H9 (cell line): ENCODE measurements around the gene IL15. TPM values are rescaled to one million over a fixed set of nuclear protein-coding genes. Genes with fewer than 3 reads are reported as not detected.
"Not testable (repeated sequence)": the region's sequence is repeated elsewhere in the genome, so short reads cannot be mapped to it uniquely, and the experiment has no call there.

Experiments
- DNase-seq: peaks from one replicate; pipeline ENCODE4 v3.0.0-alpha.2; 2017
- H2AFZ ChIP-seq: one replicate; pipeline ENCODE4 v1.6.1; 2013; ENCODE audit warnings: mild to moderate bottlenecking, low read length, control low read depth, moderate library complexity
- H2AK5ac ChIP-seq: 2 replicates; pipeline ENCODE4 v1.6.1; 2013; ENCODE audit warnings: low read length, control low read depth, mixed read lengths; ENCODE audit not compliant: insufficient read length
- H2BK120ac ChIP-seq: one replicate; pipeline ENCODE4 v1.6.1; 2013; ENCODE audit warnings: low read depth, mild to moderate bottlenecking, low read length, control low read depth, inconsistent platforms; ENCODE audit not compliant: poor library complexity, severe bottlenecking
- H2BK12ac ChIP-seq: 2 replicates; pipeline ENCODE4 v1.6.1; 2013; ENCODE audit warnings: low read length, control low read depth, mixed read lengths, low read depth; ENCODE audit not compliant: insufficient read length
- H2BK15ac ChIP-seq: 2 replicates; pipeline ENCODE4 v1.6.1; 2013; ENCODE audit warnings: low read depth, low read length, control low read depth
- H2BK20ac ChIP-seq: one replicate; pipeline ENCODE4 v1.6.1; 2013; ENCODE audit warnings: low read depth, mild to moderate bottlenecking, low read length, control low read depth, inconsistent platforms; ENCODE audit not compliant: poor library complexity, severe bottlenecking
- H2BK5ac ChIP-seq: 2 replicates; pipeline ENCODE4 v1.6.1; 2013; ENCODE audit warnings: low read length, control low read depth, mixed read lengths; ENCODE audit not compliant: insufficient read length
- H3K14ac ChIP-seq: 2 replicates; pipeline ENCODE4 v1.6.1; 2013; ENCODE audit warnings: low read length, control low read depth; ENCODE audit not compliant: insufficient read depth
- H3K18ac ChIP-seq: 2 replicates; pipeline ENCODE4 v1.6.1; 2013; ENCODE audit warnings: low read depth, mild to moderate bottlenecking, mixed read lengths, low read length, control low read depth; ENCODE audit not compliant: insufficient read length
- H3K23ac ChIP-seq: 2 replicates; pipeline ENCODE4 v1.6.1; 2013; ENCODE audit warnings: low read length, control low read depth, mixed read lengths, low read depth; ENCODE audit not compliant: insufficient read length
- H3K23me2 ChIP-seq: 2 replicates; pipeline ENCODE4 v1.6.1; 2013; ENCODE audit warnings: low read depth, mild to moderate bottlenecking, mixed read lengths, low read length, control low read depth; ENCODE audit not compliant: insufficient read length, poor library complexity, severe bottlenecking
- H3K27ac ChIP-seq: 2 replicates; pipeline ENCODE4 v1.5.1; 2013; ENCODE audit warnings: low read length, control low read depth, mixed read lengths, low read depth; ENCODE audit not compliant: insufficient read length
- H3K27me3 ChIP-seq: 2 replicates; pipeline ENCODE4 v1.6.1; 2013; ENCODE audit warnings: low read length, control low read depth, inconsistent platforms; ENCODE audit not compliant: insufficient read depth
- H3K4ac ChIP-seq: 2 replicates; pipeline ENCODE4 v1.6.1; 2013; ENCODE audit warnings: low read depth, mild to moderate bottlenecking, control low read depth, inconsistent platforms, low read length, moderate library complexity
- H3K4me1 ChIP-seq: 2 replicates; pipeline ENCODE4 v1.6.1; 2013; ENCODE audit warnings: low read length, control low read depth, inconsistent platforms; ENCODE audit not compliant: insufficient read depth
- H3K4me2 ChIP-seq: 2 replicates; pipeline ENCODE4 v1.6.1; 2013; ENCODE audit warnings: low read length, control low read depth, mixed read lengths; ENCODE audit not compliant: insufficient read length, insufficient read depth
- H3K56ac ChIP-seq: 2 replicates; pipeline ENCODE4 v1.6.1; 2013; ENCODE audit warnings: low read depth, mild to moderate bottlenecking, mixed read lengths, low read length, control low read depth; ENCODE audit not compliant: insufficient read length
- H3K79me1 ChIP-seq: 2 replicates; pipeline ENCODE4 v1.6.1; 2013; ENCODE audit warnings: low read depth, mild to moderate bottlenecking, moderate library complexity, low read length, control low read depth, inconsistent platforms; ENCODE audit not compliant: insufficient read depth, poor library complexity, severe bottlenecking
- H3K79me2 ChIP-seq: 2 replicates; pipeline ENCODE4 v1.6.1; 2013; ENCODE audit warnings: low read length, control low read depth, inconsistent platforms; ENCODE audit not compliant: insufficient read depth
- H3K9ac ChIP-seq: 2 replicates; pipeline ENCODE4 v1.6.1; 2013; ENCODE audit warnings: low read length, control low read depth, mixed read lengths; ENCODE audit not compliant: insufficient read length; ENCODE audit errors: extremely low read depth
- H3K9me3 ChIP-seq: one replicate; pipeline ENCODE4 v1.6.1; 2013; ENCODE audit warnings: low read depth, low read length, inconsistent platforms; ENCODE audit not compliant: control insufficient read depth
- H3T11ph ChIP-seq: one replicate; pipeline ENCODE4 v1.6.1; 2013; ENCODE audit warnings: mild to moderate bottlenecking, low read length, control low read depth, inconsistent platforms
- H4K20me1 ChIP-seq: one replicate; pipeline ENCODE4 v1.6.1; 2013; ENCODE audit not compliant: control insufficient read depth, insufficient read length, insufficient read depth
- H4K5ac ChIP-seq: 2 replicates; pipeline ENCODE4 v1.6.1; 2013; ENCODE audit warnings: low read depth, mild to moderate bottlenecking, mixed read lengths, low read length, control low read depth; ENCODE audit not compliant: insufficient read length
- H4K8ac ChIP-seq: replicated peaks from 2 replicates; pipeline ENCODE4 v1.6.1; 2013; ENCODE audit warnings: low read length, control low read depth, mixed read lengths, low read depth; ENCODE audit not compliant: insufficient read length
- H4K91ac ChIP-seq: 2 replicates; pipeline ENCODE4 v1.6.1; 2013; ENCODE audit warnings: low read depth, mild to moderate bottlenecking, moderate library complexity, mixed read lengths, low read length, control low read depth; ENCODE audit not compliant: insufficient read length
- H3K27ac Mint-ChIP-seq, 3 experiments: 2 replicates in 2 of 3; 3 replicates in 1 of 3; pipeline ENCODE4 v1.8.0; 2020 to 2021; ENCODE audit warnings: mixed read lengths in 3 of 3, mild to moderate bottlenecking in 1 of 3, moderate library complexity in 1 of 3
- H3K27me3 Mint-ChIP-seq: 2 replicates; pipeline ENCODE4 v1.8.0; 2021; ENCODE audit warnings: low read depth, mild to moderate bottlenecking, moderate library complexity, mixed read lengths
- H3K36me3 Mint-ChIP-seq, 3 experiments: 2 replicates in 2 of 3; 3 replicates in 1 of 3; pipeline ENCODE4 v1.8.0; 2020 to 2021; ENCODE audit warnings: low read depth in 3 of 3, mixed read lengths in 3 of 3; ENCODE audit not compliant: insufficient read depth in 1 of 3
- H3K4me1 Mint-ChIP-seq, 2 experiments: 2 replicates each; pipeline ENCODE4 v1.8.0; 2020; ENCODE audit warnings: mixed read lengths in 2 of 2
- H3K4me3 Mint-ChIP-seq, 2 experiments: 2 replicates in 1 of 2; 3 replicates in 1 of 2; pipeline ENCODE4 v1.8.0; 2020 to 2021; ENCODE audit warnings: mild to moderate bottlenecking in 2 of 2, mixed read lengths in 2 of 2, moderate library complexity in 1 of 2
- H3K9me3 Mint-ChIP-seq, 2 experiments: 2 replicates in 1 of 2; 3 replicates in 1 of 2; pipeline ENCODE4 v1.8.0; 2020; ENCODE audit warnings: mild to moderate bottlenecking in 2 of 2, mixed read lengths in 2 of 2, moderate library complexity in 1 of 2
- WGBS: extraction: QIAGEN DNeasy Blood & Tissue Kit; methylation state at CpG from one replicate; pipeline ENCODE4 v1.1.7; 2013; ENCODE audit warnings: missing lambda C conversion rate, low lambda C conversion rate, mixed read lengths; ENCODE audit not compliant: insufficient read length; ENCODE audit errors: extremely low coverage; 5-methylcytosine and 5-hydroxymethylcytosine counted together
- total RNA-seq: library from RNA; stranded (reverse); gene quantifications from 2 replicates; pipeline ENCODE4 v1.2.1, GENCODE V29; 2021
- TF ChIP-seq, protein P1 (sequence below): fragments of 200-600 bp; sonication (generic); conservative IDR thresholded peaks from 3 replicates; pipeline ENCODE4 v1.8.0; 2021; ENCODE audit warnings: antibody characterized with exemption, mild to moderate bottlenecking

Gene IL15
- total RNA-seq, 1 experiment from 2014 or later: 0.61 TPM

DNA sequence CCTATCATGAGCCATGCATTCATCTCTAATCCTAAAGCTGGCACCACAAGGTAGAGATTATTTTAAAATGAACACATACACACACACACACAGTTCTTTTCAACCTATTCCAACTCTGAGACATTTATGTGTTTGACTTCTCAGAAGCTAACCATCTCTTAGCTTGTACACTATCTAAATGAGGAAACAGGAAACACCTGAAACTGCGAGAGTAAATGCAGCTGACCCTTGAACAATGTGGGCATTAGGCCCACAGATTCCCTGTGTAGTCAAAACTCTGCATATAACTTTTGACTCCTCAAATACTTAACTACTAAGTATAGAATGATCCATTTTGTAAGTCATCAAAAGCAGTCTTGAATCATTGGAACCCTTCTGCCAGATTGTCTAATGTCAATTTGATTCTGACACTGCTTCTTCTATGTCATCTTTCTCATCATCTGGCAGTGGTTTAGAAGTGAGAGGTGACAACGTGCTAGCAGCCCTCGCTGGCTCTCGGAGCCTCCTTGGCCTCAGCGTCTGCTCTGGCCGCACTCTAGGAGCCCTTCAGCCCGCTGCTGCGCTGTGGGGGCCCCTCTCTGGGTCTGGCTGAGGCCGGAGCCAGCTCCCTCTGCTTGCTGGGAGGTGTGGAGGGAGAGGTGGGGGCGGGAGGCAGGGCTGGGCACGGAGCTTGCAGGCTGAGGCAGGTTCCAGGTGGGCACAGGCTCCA lies 21.4 kb upstream of the IL15 start:
- no peaks in the 10 kb centered on the region for H3K79me2 ChIP-seq
- H3K79me1 ChIP-seq: no peaks in the 10 kb centered on the region
- TF ChIP-seq, protein P1, sequence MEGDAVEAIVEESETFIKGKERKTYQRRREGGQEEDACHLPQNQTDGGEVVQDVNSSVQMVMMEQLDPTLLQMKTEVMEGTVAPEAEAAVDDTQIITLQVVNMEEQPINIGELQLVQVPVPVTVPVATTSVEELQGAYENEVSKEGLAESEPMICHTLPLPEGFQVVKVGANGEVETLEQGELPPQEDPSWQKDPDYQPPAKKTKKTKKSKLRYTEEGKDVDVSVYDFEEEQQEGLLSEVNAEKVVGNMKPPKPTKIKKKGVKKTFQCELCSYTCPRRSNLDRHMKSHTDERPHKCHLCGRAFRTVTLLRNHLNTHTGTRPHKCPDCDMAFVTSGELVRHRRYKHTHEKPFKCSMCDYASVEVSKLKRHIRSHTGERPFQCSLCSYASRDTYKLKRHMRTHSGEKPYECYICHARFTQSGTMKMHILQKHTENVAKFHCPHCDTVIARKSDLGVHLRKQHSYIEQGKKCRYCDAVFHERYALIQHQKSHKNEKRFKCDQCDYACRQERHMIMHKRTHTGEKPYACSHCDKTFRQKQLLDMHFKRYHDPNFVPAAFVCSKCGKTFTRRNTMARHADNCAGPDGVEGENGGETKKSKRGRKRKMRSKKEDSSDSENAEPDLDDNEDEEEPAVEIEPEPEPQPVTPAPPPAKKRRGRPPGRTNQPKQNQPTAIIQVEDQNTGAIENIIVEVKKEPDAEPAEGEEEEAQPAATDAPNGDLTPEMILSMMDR: no peak
- no peak overlapping the region for H3K14ac ChIP-seq
- H2BK120ac ChIP-seq: no peak overlapping the region
- no peak overlapping the region for H2BK12ac ChIP-seq
- Mint-ChIP-seq H3K27me3 (no peaks in the 10 kb centered on the region), H3K36me3 (peaks cover 0 to 7% (median 6%) of the 10 kb centered on the region in 3 experiments; a peak in 4 of 7 replicates), H3K9me3 (peaks cover 0 to 5% of the 10 kb centered on the region in 2 experiments; a peak in 3 of 5 replicates), H3K4me1 (no peaks in the 10 kb centered on the region), H3K4me3 (no peak overlapping the region), H3K27ac (no peak overlapping the region)
- no peak overlapping the region for H2BK5ac ChIP-seq
- H3K4me1 ChIP-seq: no peaks in the 10 kb centered on the region; the same call in 1 of the 2 replicates
- H2AK5ac ChIP-seq: no peak overlapping the region
- H3K27ac ChIP-seq: no peak overlapping the region
- no peak overlapping the region for H3K4me2 ChIP-seq
- H2BK20ac ChIP-seq: no peak overlapping the region
- no peaks in the 10 kb centered on the region for H4K20me1 ChIP-seq
- H3K23me2 ChIP-seq: no peaks in the 10 kb centered on the region
- H3K18ac ChIP-seq: no peak overlapping the region
- no peak overlapping the region for H3K9ac ChIP-seq
- no peak overlapping the region for H4K5ac ChIP-seq
- H3K27me3 ChIP-seq: no peaks in the 10 kb centered on the region
- WGBS: no CpG with 5 or more reads among the region's 11 CpGs
- no peak overlapping the region for H3K56ac ChIP-seq
- no peak overlapping the region for H4K91ac ChIP-seq
- no peak overlapping the region for H4K8ac ChIP-seq
- H2AFZ ChIP-seq: no peak overlapping the region
- H3K4ac ChIP-seq: no peak overlapping the region
- H3K9me3 ChIP-seq: no peaks in the 10 kb centered on the region
- H3T11ph ChIP-seq: no peak overlapping the region
- no peak overlapping the region for H3K23ac ChIP-seq
- no peak overlapping the region for H2BK15ac ChIP-seq
- DNase-seq: no peak

GRCh38 chr4:141615587-141615918 lies 20.8 kb upstream of the IL15 start:
- H3K79me1 ChIP-seq, H3K27ac ChIP-seq, H2BK5ac ChIP-seq, H3K4ac ChIP-seq, H3K23me2 ChIP-seq, H3K79me2 ChIP-seq, DNase-seq, H2BK15ac ChIP-seq, H4K8ac ChIP-seq, H3K4me3 Mint-ChIP-seq, H2AFZ ChIP-seq, H3K56ac ChIP-seq, H3K4me1 ChIP-seq, H3K14ac ChIP-seq, H3K27ac Mint-ChIP-seq, H3K4me2 ChIP-seq, H3K4me1 Mint-ChIP-seq, H3K9me3 ChIP-seq, H4K5ac ChIP-seq, H4K91ac ChIP-seq, H2BK12ac ChIP-seq, H3K23ac ChIP-seq, H3K9me3 Mint-ChIP-seq, H2AK5ac ChIP-seq, H2BK120ac ChIP-seq, H3K9ac ChIP-seq, H3T11ph ChIP-seq, H2BK20ac ChIP-seq, H3K18ac ChIP-seq, H3K36me3 Mint-ChIP-seq, H3K27me3 ChIP-seq, H3K27me3 Mint-ChIP-seq, H4K20me1 ChIP-seq: not testable (repeated sequence)
- no CpG with 5 or more reads among the region's 8 CpGs for whole genome bisulfite sequencing
